Stimulated activated naive CD8-positive, alpha-beta T cell treated with anti-CD3 and anti-CD28 coated beads, Interleukin-15, amount 100 ng/mL, for 72 hours (primary cell): Measurements from ENCODE around the gene SNRNP40.

Experiments
- ATAC-seq: fragments of 150-1000 bp; cut with Tn5 transposase; 2 replicates; pipeline ENCODE4 v1.10.0; 2021; ENCODE audit warnings: mild to moderate bottlenecking, moderate library complexity
- DNase-seq, 2 donors: peaks; one replicate each; pipeline ENCODE4 v3.0.0; 2021 to 2022
- H3K27ac Mint-ChIP-seq, 2 donors: one replicate each; pipeline ENCODE4 v1.8.0; 2022; ENCODE audit warnings: mild to moderate bottlenecking in 2 of 2, mixed read lengths in 2 of 2, moderate library complexity in 2 of 2
- H3K27me3 Mint-ChIP-seq: one replicate; pipeline ENCODE4 v1.8.0; 2022; ENCODE audit warnings: mixed read lengths
- H3K4me1 Mint-ChIP-seq: one replicate; pipeline ENCODE4 v1.8.0; 2022; ENCODE audit warnings: mild to moderate bottlenecking, mixed read lengths
- H3K4me3 Mint-ChIP-seq, 2 donors: one replicate each; pipeline ENCODE4 v1.8.0; 2022; ENCODE audit warnings: mild to moderate bottlenecking in 2 of 2, mixed read lengths in 2 of 2, moderate library complexity in 1 of 2
- H3K9me3 Mint-ChIP-seq, 2 donors: one replicate each; pipeline ENCODE4 v1.8.0; 2022; ENCODE audit warnings: mixed read lengths in 2 of 2

SNRNP40 gene

GRCh38 chr1:31296486-31297276, at the start of gene SNRNP40, which contains the start of gene ZCCHC17:
TSS of gene SNRNP40 (minus strand) at chr1:31296788. CDS start at chr1:31296751, 37 bp downstream.
TSS of gene ZCCHC17 (plus strand) at chr1:31297032. CDS start at chr1:31310099, 13,067 bp downstream.
- ATAC-seq, result peak; percentile 98
- Mint-ChIP-seq H3K9me3 (no peaks in the 10 kb centered on the region), H3K4me1 (peaks cover 12% of the 10 kb centered on the region), H3K27ac (no peak within 1 kb of the TSS), H3K27me3 (no peaks in the 10 kb centered on the region), H3K4me3 (no peak within 1 kb of the TSS)
- peak; percentile 94 to 96 for DNase-seq

- DNase-seq, result no peak
- no peaks in the 10 kb centered on the region for H3K27me3 Mint-ChIP-seq
- no peak for ATAC-seq
- H3K9me3 Mint-ChIP-seq, result no peaks in the 10 kb centered on the region
- no peak overlapping the region for H3K4me3 Mint-ChIP-seq
- H3K4me1 Mint-ChIP-seq, result no peaks in the 10 kb centered on the region
- H3K27ac Mint-ChIP-seq, result no peak overlapping the region
Observed at GRCh38 chr1:31345635-31346034, 49.0 kb upstream of the SNRNP40 start.

GRCh38 chr1:31344503-31344902, 47.9 kb upstream of the SNRNP40 start:
- Mint-ChIP-seq H3K4me1 (no peaks in the 10 kb centered on the region), H3K4me3 (no peak overlapping the region), H3K27ac (no peak overlapping the region), H3K9me3 (no peaks in the 10 kb centered on the region), H3K27me3 (no peaks in the 10 kb centered on the region)
- no peak for ATAC-seq
- DNase-seq, result no peak

GRCh38 chr1:31336687-31337467, 40.3 kb upstream of the SNRNP40 start:
- no peaks in the 10 kb centered on the region for H3K27me3 Mint-ChIP-seq
- no peak overlapping the region for H3K4me3 Mint-ChIP-seq
- DNase-seq (no peak), ATAC-seq (no peak)
- no peaks in the 10 kb centered on the region for H3K4me1 Mint-ChIP-seq
- H3K9me3 Mint-ChIP-seq, result no peaks in the 10 kb centered on the region
- H3K27ac Mint-ChIP-seq, result no peak overlapping the region

- ATAC-seq (no peak), DNase-seq (no peak)
- Mint-ChIP-seq H3K4me3 (no peak overlapping the region), H3K9me3 (no peaks in the 10 kb centered on the region), H3K27me3 (no peaks in the 10 kb centered on the region), H3K4me1 (no peaks in the 10 kb centered on the region), H3K27ac (no peak overlapping the region)
Observed at GRCh38 chr1:31335007-31335406, 38.4 kb upstream of the SNRNP40 start.

- DNase-seq (no peak), ATAC-seq (no peak)
- Mint-ChIP-seq H3K9me3 (no peaks in the 10 kb centered on the region), H3K27ac (no peak overlapping the region), H3K27me3 (no peaks in the 10 kb centered on the region), H3K4me1 (no peaks in the 10 kb centered on the region), H3K4me3 (no peak overlapping the region)
Observed at GRCh38 chr1:31327381-31327780, 30.8 kb upstream of the SNRNP40 start.

- ATAC-seq (no peak), DNase-seq (no peak)
- no peak overlapping the region for H3K27ac Mint-ChIP-seq
- H3K9me3 Mint-ChIP-seq, result no peaks in the 10 kb centered on the region
- H3K4me3 Mint-ChIP-seq, result no peak overlapping the region
- no peaks in the 10 kb centered on the region for H3K4me1 Mint-ChIP-seq
- no peaks in the 10 kb centered on the region for H3K27me3 Mint-ChIP-seq
Observed at GRCh38 chr1:31326461-31326860, 29.9 kb upstream of the SNRNP40 start.

GRCh38 chr1:31324992-31325391, 28.4 kb upstream of the SNRNP40 start:
- H3K9me3 Mint-ChIP-seq, result no peaks in the 10 kb centered on the region
- no peak overlapping the region for H3K27ac Mint-ChIP-seq
- no peaks in the 10 kb centered on the region for H3K27me3 Mint-ChIP-seq
- ATAC-seq (no peak), DNase-seq (no peak)
- no peak overlapping the region for H3K4me3 Mint-ChIP-seq
- H3K4me1 Mint-ChIP-seq, result no peaks in the 10 kb centered on the region

- no peaks in the 10 kb centered on the region for H3K4me1 Mint-ChIP-seq
- no peaks in the 10 kb centered on the region for H3K9me3 Mint-ChIP-seq
- H3K27me3 Mint-ChIP-seq, result no peaks in the 10 kb centered on the region
- no peak for ATAC-seq
- no peak for DNase-seq
- no peak overlapping the region for H3K4me3 Mint-ChIP-seq
- H3K27ac Mint-ChIP-seq, result no peak overlapping the region
Observed at GRCh38 chr1:31324093-31324492, 27.5 kb upstream of the SNRNP40 start.

- no peaks in the 10 kb centered on the region for H3K4me1 Mint-ChIP-seq
- no peaks in the 10 kb centered on the region for H3K27me3 Mint-ChIP-seq
- ATAC-seq (no peak), DNase-seq (no peak)
- H3K4me3 Mint-ChIP-seq, result no peak overlapping the region
- no peaks in the 10 kb centered on the region for H3K9me3 Mint-ChIP-seq
- no peak overlapping the region for H3K27ac Mint-ChIP-seq
Observed at GRCh38 chr1:31318146-31318545, 21.6 kb upstream of the SNRNP40 start.

- DNase-seq (no peak), ATAC-seq (no peak)
- H3K9me3 Mint-ChIP-seq, result no peaks in the 10 kb centered on the region
- H3K4me3 Mint-ChIP-seq, result no peak overlapping the region
- no peaks in the 10 kb centered on the region for H3K4me1 Mint-ChIP-seq
- H3K27ac Mint-ChIP-seq, result no peak overlapping the region
- no peaks in the 10 kb centered on the region for H3K27me3 Mint-ChIP-seq
Observed at GRCh38 chr1:31315902-31316301, 19.3 kb upstream of the SNRNP40 start.

- Mint-ChIP-seq H3K27me3 (no peaks in the 10 kb centered on the region), H3K4me1 (peaks cover 10% of the 10 kb centered on the region), H3K27ac (no peak overlapping the region), H3K9me3 (no peaks in the 10 kb centered on the region), H3K4me3 (no peak overlapping the region)
- DNase-seq (no peak), ATAC-seq (no peak)
Observed at GRCh38 chr1:31310198-31310597, 13.6 kb upstream of the SNRNP40 start.

GRCh38 chr1:31308036-31308435, 11.4 kb upstream of the SNRNP40 start:
- H3K27ac Mint-ChIP-seq, result no peak overlapping the region

GRCh38 chr1:31306278-31306677, 9.7 kb upstream of the SNRNP40 start:
- Mint-ChIP-seq H3K4me3 (no peak overlapping the region), H3K27ac (no peak overlapping the region), H3K4me1 (peaks cover 10% of the 10 kb centered on the region), H3K9me3 (no peaks in the 10 kb centered on the region), H3K27me3 (no peaks in the 10 kb centered on the region)
- ATAC-seq (no peak), DNase-seq (no peak)

More at GRCh38 chr1:31308036-31308435, 11.4 kb upstream of the SNRNP40 start:
- no peak for ATAC-seq
- Mint-ChIP-seq H3K9me3 (no peaks in the 10 kb centered on the region), H3K4me3 (no peak overlapping the region), H3K27me3 (no peaks in the 10 kb centered on the region), H3K4me1 (peaks cover 10% of the 10 kb centered on the region)
- no peak for DNase-seq

GRCh38 chr1:31302709-31303441, 6.3 kb upstream of the SNRNP40 start:
- H3K4me1 Mint-ChIP-seq, result peaks cover 4% of the 10 kb centered on the region

GRCh38 chr1:31300193-31300592, 3.6 kb upstream of the SNRNP40 start:
- H3K4me3 Mint-ChIP-seq, result no peak overlapping the region
- ATAC-seq (no peak), DNase-seq (no peak)
- H3K4me1 Mint-ChIP-seq, result peaks cover 5% of the 10 kb centered on the region
- no peaks in the 10 kb centered on the region for H3K9me3 Mint-ChIP-seq
- no peak overlapping the region for H3K27ac Mint-ChIP-seq
- no peaks in the 10 kb centered on the region for H3K27me3 Mint-ChIP-seq

More at GRCh38 chr1:31302709-31303441, 6.3 kb upstream of the SNRNP40 start:
- DNase-seq, result no peak
- Mint-ChIP-seq H3K4me3 (no peak overlapping the region), H3K9me3 (no peaks in the 10 kb centered on the region), H3K27ac (no peak overlapping the region), H3K27me3 (no peaks in the 10 kb centered on the region)
- no peak for ATAC-seq
